Activated naive CD8-positive, alpha-beta T cell treated with anti-CD3 and anti-CD28 coated beads for 36 hours (primary cell): Measurements from ENCODE around the gene CYBB. TPM values are rescaled to one million over a fixed set of nuclear protein-coding genes. Genes with fewer than 3 reads are reported as not detected.

Source experiments
- DNase-seq: peaks from one replicate; pipeline ENCODE4 v3.0.0; 2021
- H3K27ac Mint-ChIP-seq: one replicate; pipeline ENCODE4 v1.8.0; 2022; ENCODE audit warnings: mild to moderate bottlenecking, moderate library complexity, mixed read lengths
- H3K27me3 Mint-ChIP-seq: one replicate; pipeline ENCODE4 v1.8.0; 2022; ENCODE audit warnings: mild to moderate bottlenecking, mixed read lengths
- H3K36me3 Mint-ChIP-seq: one replicate; pipeline ENCODE4 v1.8.0; 2021; ENCODE audit warnings: mild to moderate bottlenecking, mixed read lengths
- H3K4me1 Mint-ChIP-seq: one replicate; pipeline ENCODE4 v1.8.0; 2021; ENCODE audit warnings: mixed read lengths
- H3K4me3 Mint-ChIP-seq: one replicate; pipeline ENCODE4 v1.8.0; 2022; ENCODE audit warnings: mild to moderate bottlenecking, moderate library complexity, mixed read lengths
- H3K9me3 Mint-ChIP-seq: one replicate; pipeline ENCODE4 v1.8.0; 2022; ENCODE audit warnings: mixed read lengths
- total RNA-seq, 2 experiments: library from RNA; stranded (reverse); gene quantifications; one replicate each; pipeline ENCODE4 v1.2.3, GENCODE V29; 2021

The CYBB gene
- total RNA-seq, 2 experiments from 2014 or later, result 0.50 to 0.76 TPM

GRCh38 chrX:37846141-37846540, 66.3 kb downstream of the CYBB start:
- peak overlapping the region; percentile 75 for H3K4me3 Mint-ChIP-seq
- peaks cover 22% of the 10 kb centered on the region for H3K4me1 Mint-ChIP-seq
- peaks cover 8% of the 10 kb centered on the region for H3K36me3 Mint-ChIP-seq
- H3K27ac Mint-ChIP-seq, result peak overlapping the region; percentile 90
- no peaks in the 10 kb centered on the region for H3K27me3 Mint-ChIP-seq
- peaks cover 2% of the 10 kb centered on the region for H3K9me3 Mint-ChIP-seq
- no peak for DNase-seq

- H3K9me3 Mint-ChIP-seq, result peaks cover 3% of the 10 kb centered on the region
- H3K27ac Mint-ChIP-seq, result peak overlapping the region; percentile 90
- peaks cover 22% of the 10 kb centered on the region for H3K4me1 Mint-ChIP-seq
These were observed 66.7 kb downstream of the CYBB start for GRCh38 chrX:37846558-37846933.

GRCh38 chrX:37846934-37847732, 67.3 kb downstream of the CYBB start, which contains the start of gene DYNLT3:
DYNLT3 (minus strand) TSS chrX:37847571; CDS start chrX:37847510, 61 bp downstream.
- Mint-ChIP-seq H3K4me3 (peak within 1 kb of the TSS; percentile 75), H3K9me3 (peaks cover 3% of the 10 kb centered on the region), H3K27me3 (no peaks in the 10 kb centered on the region), H3K36me3 (peaks cover 6% of the 10 kb centered on the region), H3K27ac (peak within 1 kb of the TSS; percentile 90), H3K4me1 (peaks cover 22% of the 10 kb centered on the region)
- peak; percentile 83 for DNase-seq

More at GRCh38 chrX:37846558-37846933, 66.7 kb downstream of the CYBB start:
- Mint-ChIP-seq H3K4me3 (peak overlapping the region; percentile 75), H3K36me3 (peaks cover 6% of the 10 kb centered on the region), H3K27me3 (no peaks in the 10 kb centered on the region)
- DNase-seq, result no peak

DNA sequence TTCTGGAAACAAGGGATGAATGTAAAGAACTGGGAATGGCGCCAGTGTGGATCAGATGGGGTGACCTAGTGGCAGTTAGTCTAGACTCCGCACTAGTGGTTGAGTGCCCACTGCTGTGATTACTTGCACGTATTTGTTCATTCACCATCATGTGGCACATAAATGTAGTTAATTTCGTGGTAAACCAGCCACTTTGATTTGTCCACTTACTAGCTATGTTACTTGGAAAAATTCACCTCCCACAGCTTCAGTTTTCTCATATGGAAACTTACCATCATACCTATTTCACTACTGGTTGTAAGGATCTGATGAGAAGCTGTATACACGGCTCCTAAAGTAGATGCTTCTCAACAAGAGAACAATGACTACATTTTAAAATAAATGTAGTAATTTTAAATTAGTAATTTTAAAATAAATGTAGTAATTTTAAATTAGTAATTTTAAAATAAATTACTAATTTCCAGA, 67.9 kb downstream of the CYBB start:
- no peak for DNase-seq
- peaks cover 6% of the 10 kb centered on the region for H3K36me3 Mint-ChIP-seq
- peak overlapping the region; percentile 90 for H3K27ac Mint-ChIP-seq
- peaks cover 20% of the 10 kb centered on the region for H3K4me1 Mint-ChIP-seq
- H3K4me3 Mint-ChIP-seq, result peak overlapping the region; percentile 75
- peaks cover 3% of the 10 kb centered on the region for H3K9me3 Mint-ChIP-seq
- no peaks in the 10 kb centered on the region for H3K27me3 Mint-ChIP-seq

- H3K27me3 Mint-ChIP-seq, result no peaks in the 10 kb centered on the region
- H3K9me3 Mint-ChIP-seq, result peaks cover 1% of the 10 kb centered on the region
- no peak overlapping the region for H3K4me3 Mint-ChIP-seq
- peaks cover 4% of the 10 kb centered on the region for H3K4me1 Mint-ChIP-seq
- H3K27ac Mint-ChIP-seq, result no peak overlapping the region
- no peaks in the 10 kb centered on the region for H3K36me3 Mint-ChIP-seq
- no peak for DNase-seq
These were observed 74.3 kb downstream of the CYBB start for GRCh38 chrX:37854148-37854547.

DNA sequence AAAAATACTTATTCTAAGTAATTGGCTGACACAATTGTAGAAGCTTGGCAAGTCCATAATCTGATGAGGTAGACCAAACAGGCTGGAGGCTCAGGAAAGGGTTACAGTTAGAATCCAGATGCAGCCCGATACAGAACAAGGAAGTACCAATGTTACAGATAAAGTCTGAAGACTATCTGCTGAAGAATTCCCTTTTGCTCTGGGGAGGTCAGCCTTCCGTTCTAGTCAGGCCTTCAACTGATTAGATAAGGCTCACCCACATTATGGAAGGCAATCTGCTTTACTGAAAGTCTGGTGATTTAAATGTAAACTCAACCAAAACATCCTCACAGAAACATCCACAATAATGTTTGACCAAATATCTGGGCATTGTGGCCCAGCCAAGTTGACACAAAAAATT, 74.9 kb downstream of the CYBB start:
- Mint-ChIP-seq H3K4me1 (peaks cover under 1% of the 10 kb centered on the region), H3K4me3 (no peak overlapping the region), H3K27ac (no peak overlapping the region), H3K27me3 (no peaks in the 10 kb centered on the region), H3K9me3 (peaks cover 1% of the 10 kb centered on the region), H3K36me3 (no peaks in the 10 kb centered on the region)
- no peak for DNase-seq

DNA sequence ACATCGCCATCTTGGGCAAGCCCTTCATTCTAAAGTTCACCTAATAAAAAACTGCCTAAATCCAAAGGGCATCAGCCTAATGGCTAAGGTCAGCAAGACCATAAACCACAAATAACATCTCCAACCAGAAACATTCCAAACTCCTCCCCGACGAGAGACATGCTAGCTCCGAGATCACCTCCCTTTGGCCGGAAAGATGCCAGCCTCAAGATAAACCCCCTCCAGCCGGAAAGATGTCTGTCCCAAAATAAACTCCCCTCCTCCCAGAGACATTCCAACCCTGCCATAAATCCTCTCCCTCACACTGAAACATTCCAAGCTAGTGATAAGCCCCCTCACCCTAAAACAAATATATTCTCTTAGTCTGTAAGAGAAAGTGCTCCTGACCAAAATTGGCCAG, 80.9 kb downstream of the CYBB start:
- Mint-ChIP-seq H3K4me3 (no peak overlapping the region), H3K4me1 (no peaks in the 10 kb centered on the region), H3K27ac (no peak overlapping the region), H3K36me3 (no peaks in the 10 kb centered on the region), H3K9me3 (no peaks in the 10 kb centered on the region), H3K27me3 (peaks cover 3% of the 10 kb centered on the region)
- no peak for DNase-seq

DNA sequence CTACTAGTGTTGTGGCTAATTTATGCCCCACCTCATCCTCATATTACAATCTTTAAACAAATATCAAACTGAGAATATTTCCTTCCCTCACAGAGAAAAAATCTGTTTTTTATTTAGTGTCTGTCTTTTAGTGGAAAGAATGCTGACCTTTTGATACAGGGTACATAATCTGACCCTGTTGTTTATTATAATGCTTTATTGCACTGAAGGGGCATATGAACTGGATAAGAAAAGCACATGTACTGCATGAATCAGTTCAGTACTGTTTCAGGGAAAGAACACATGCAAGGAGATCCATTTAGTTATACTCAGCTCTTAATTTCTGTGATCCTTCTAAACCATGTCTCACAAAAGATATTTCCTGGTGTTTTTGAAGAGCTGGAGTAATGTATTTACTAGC, 83.0 kb downstream of the CYBB start:
- peaks cover 7% of the 10 kb centered on the region for H3K36me3 Mint-ChIP-seq
- H3K9me3 Mint-ChIP-seq, result peaks cover 7% of the 10 kb centered on the region
- no peak overlapping the region for H3K4me3 Mint-ChIP-seq

More for the DNA sequence above, 83.0 kb downstream of the CYBB start:
- Mint-ChIP-seq H3K27me3 (peaks cover 3% of the 10 kb centered on the region), H3K4me1 (peaks cover 1% of the 10 kb centered on the region), H3K27ac (no peak overlapping the region)
- no peak for DNase-seq

Other genes starting within 250 kb of the CYBB start
- under 1 TPM; 0.04 to 0.30 TPM for gene LANCL3, start 208.4 kb upstream of the CYBB start, total RNA-seq
- under 1 TPM; 0.06 to 0.12 TPM for gene XK, start 94.3 kb upstream of the CYBB start, total RNA-seq
- gene DYNLT3, start 67.5 kb downstream of the CYBB start, total RNA-seq, result 10 to 100 TPM; 19.6 to 19.7 TPM
- gene SYTL5, start 226.5 kb downstream of the CYBB start, total RNA-seq, result not detected